Heart left ventricle (tissue), 16 donors: ENCODE data around the gene MCM10. TPM values are rescaled to one million over a fixed set of nuclear protein-coding genes. Genes with fewer than 3 reads are reported as not detected.
A peak's percentile ranks its signal among the peaks of the same experiment; 100 is the strongest.

Experiments
- ATAC-seq, 4 donors: fragments of 200-7000 bp; cut with Tn5 transposase; one replicate each; pipeline ENCODE4 v1.9.1; 2020 to 2022; ENCODE audit warnings: moderate library complexity in 4 of 4, mild to moderate bottlenecking in 3 of 4, moderate number of reproducible peaks in 1 of 4
- DNase-seq, 5 donors: peaks; one replicate each; pipeline ENCODE4 v3.0.0-alpha.2; 2020
- H3K27ac ChIP-seq, 12 donors: fragments of 200-600 bp; sonication (generic) in 4 of 12; one replicate each; pipeline versions ENCODE4 v1.5.0 to v1.8.0; 2016 to 2022; ENCODE audit warnings: mild to moderate bottlenecking in 2 of 12
- H3K27me3 ChIP-seq, 9 donors: fragments of 200-600 bp; sonication (generic) in 2 of 9; one replicate each; pipeline versions ENCODE4 v1.5.1 to v1.8.0; 2016 to 2022; ENCODE audit warnings: mild to moderate bottlenecking in 3 of 9
- H3K36me3 ChIP-seq, 9 donors: fragments of 200-600 bp; sonication (generic) in 2 of 9; one replicate each; pipeline versions ENCODE4 v1.5.0 to v1.8.0; 2018 to 2022; ENCODE audit warnings: mild to moderate bottlenecking in 2 of 9
- H3K4me1 ChIP-seq, 12 donors: fragments of 200-600 bp; sonication (generic) in 4 of 12; one replicate each; pipeline versions ENCODE4 v1.5.0 to v1.8.0; 2016 to 2022; ENCODE audit warnings: mild to moderate bottlenecking in 3 of 12
- H3K4me3 ChIP-seq, 12 donors: fragments of 200-600 bp; sonication (generic) in 4 of 12; one replicate each; pipeline versions ENCODE4 v1.5.0 to v1.8.0; 2017 to 2022; ENCODE audit warnings: mild to moderate bottlenecking in 9 of 12, moderate library complexity in 4 of 12
- H3K9me3 ChIP-seq, 12 donors: fragments of 200-600 bp; sonication (generic) in 4 of 12; one replicate each; pipeline versions ENCODE4 v1.5.0 to v1.8.0; 2016 to 2022; ENCODE audit warnings: mild to moderate bottlenecking in 1 of 12
- POLR2A ChIP-seq, 2 donors: fragments of 450-650 bp; IDR thresholded peaks; one replicate each; pipeline ENCODE4 v1.6.1; 2017; ENCODE audit warnings: antibody characterized with exemption in 2 of 2, mild to moderate bottlenecking in 2 of 2, moderate library complexity in 2 of 2
- WGBS, 4 donors: extraction: QIAGEN DNeasy Blood & Tissue Kit in 2 of 4; methylation state at CpG; one replicate each; pipeline versions ENCODE4 v1.1.5 to v1.1.7; 2013 to 2018; 5-methylcytosine and 5-hydroxymethylcytosine counted together
- intact Hi-C, 10 donors: fragments of 100-400 bp; cut with DNase I; formaldehyde crosslinking; loops; one replicate each; pipeline versions ENCODE4 v1.11.1 to v1.14.2; 2022
- polyA plus RNA-seq, 2 donors: library from polyadenylated mRNA; stranded (reverse); fragments of 200-250 nt; gene quantifications; one replicate each; pipeline ENCODE4 v1.2.3, GENCODE V29; 2013
- total RNA-seq, 9 donors: library from RNA; depleted of rRNA in 2 of 9; stranded (reverse); fragments of >200 nt in 2 of 9; fragmentation: NEBNext Ultra II Directional in 3 of 9; extraction: Animal tissue kit (Norgen Biotek cat#: 25700) in 3 of 9; gene quantifications; one replicate each; pipeline versions ENCODE4 v1.1.0 to v1.2.4, GENCODE V29; 2016 to 2023
- TF ChIP-seq, protein P1 (sequence below), 12 donors: fragments of 200-600 bp; sonication (generic) in 4 of 12; IDR thresholded peaks; one replicate each; pipeline versions ENCODE4 v1.5.0 to v1.8.0; 2018 to 2022; ENCODE audit warnings: antibody characterized with exemption in 12 of 12, mild to moderate bottlenecking in 5 of 12
- donor health status: ischemic (EF 13 %, LVEDD 7.1; RV severe dilation, severe dysfunction).
- donor health status: healthy with polysubstance abuse.
- donor health status: DM: no; HTN: yes; CAD: no.
- donor health status: DM: no; HTN: no; CAD: no.
- donor health status: ischemic (EF 25% LVEDD 6.9; RV normal size, moderate dysfunction).
- donor health status: ischemic (EF 25% LVEDD 5.7; RV mildly dilated, moderate dysfunction).
- donor health status: healthy.
- donor health status: DM: yes; HTN: yes; CAD: no.
- donor health status: ischemic (EF 35%, LVEDD 5.7; RV mildly dilated, moderate dysfunction).
- donor health status: nonischemic (EF 11% LVEDD 7.7; RV severe dilation, severe dysfunction).
- donor health status: DM: yes; HTN: yes; CAD: no.
- donor health status: PGD.
- donor health status: ischemic (EF 29% LVEDD 5.4; RV normal size, mild dysfunction).
- donor health status: nonischemic (EF 23%, LVEDD 6.1; RV moderate dilation, normal function).

The MCM10 gene
- total and polyA plus RNA-seq, 11 donors = 0.11 to 4.2 (median 0.24) TPM; not detected in 3

DNA sequence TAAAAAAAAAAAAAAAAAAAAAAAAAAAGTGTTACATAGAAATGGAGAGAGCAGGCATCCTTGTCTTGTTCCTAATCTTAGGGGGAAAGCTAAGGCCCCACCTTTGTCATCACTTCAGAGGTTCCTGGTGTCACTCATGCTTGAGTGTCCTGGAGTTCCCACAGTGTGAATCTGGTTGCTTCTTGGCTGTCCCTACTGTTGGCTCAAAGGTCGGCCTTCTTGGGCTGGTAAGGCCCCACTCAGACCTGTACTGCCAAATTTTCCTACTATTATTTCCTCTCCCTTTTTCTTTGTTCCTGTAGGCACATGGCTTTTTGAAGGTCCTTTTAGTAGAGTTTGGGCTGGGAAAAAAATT lies 39.9 kb upstream of the MCM10 start:
- Histone ChIP-seq H3K4me3 (no peak overlapping the region), H3K27ac (peak overlapping the region in 4 of 12 donors; percentile 16 to 44 (median 32)), H3K4me1 (peaks cover 0 to 45% (median 17%) of the 10 kb centered on the region in 12 donors), H3K27me3 (no peaks in the 10 kb centered on the region), H3K9me3 (no peaks in the 10 kb centered on the region), H3K36me3 (peaks cover 0 to 98% (median 93%) of the 10 kb centered on the region in 9 donors)
- intact Hi-C loops = no loop called here
- DNase-seq = no peak
- WGBS, 4 donors = 31 to 55% (median 37%) methylated on average over 1 of the region's 1 CpG
- peak in 3 of 4 donors; percentile 18 to 57 (median 29) for ATAC-seq
- no peak for TF ChIP-seq POLR2A (IDR thresholded peaks at IDR 0.05)
- TF ChIP-seq, protein P1, sequence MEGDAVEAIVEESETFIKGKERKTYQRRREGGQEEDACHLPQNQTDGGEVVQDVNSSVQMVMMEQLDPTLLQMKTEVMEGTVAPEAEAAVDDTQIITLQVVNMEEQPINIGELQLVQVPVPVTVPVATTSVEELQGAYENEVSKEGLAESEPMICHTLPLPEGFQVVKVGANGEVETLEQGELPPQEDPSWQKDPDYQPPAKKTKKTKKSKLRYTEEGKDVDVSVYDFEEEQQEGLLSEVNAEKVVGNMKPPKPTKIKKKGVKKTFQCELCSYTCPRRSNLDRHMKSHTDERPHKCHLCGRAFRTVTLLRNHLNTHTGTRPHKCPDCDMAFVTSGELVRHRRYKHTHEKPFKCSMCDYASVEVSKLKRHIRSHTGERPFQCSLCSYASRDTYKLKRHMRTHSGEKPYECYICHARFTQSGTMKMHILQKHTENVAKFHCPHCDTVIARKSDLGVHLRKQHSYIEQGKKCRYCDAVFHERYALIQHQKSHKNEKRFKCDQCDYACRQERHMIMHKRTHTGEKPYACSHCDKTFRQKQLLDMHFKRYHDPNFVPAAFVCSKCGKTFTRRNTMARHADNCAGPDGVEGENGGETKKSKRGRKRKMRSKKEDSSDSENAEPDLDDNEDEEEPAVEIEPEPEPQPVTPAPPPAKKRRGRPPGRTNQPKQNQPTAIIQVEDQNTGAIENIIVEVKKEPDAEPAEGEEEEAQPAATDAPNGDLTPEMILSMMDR (IDR thresholded peaks at IDR 0.05) = no peak

DNA sequence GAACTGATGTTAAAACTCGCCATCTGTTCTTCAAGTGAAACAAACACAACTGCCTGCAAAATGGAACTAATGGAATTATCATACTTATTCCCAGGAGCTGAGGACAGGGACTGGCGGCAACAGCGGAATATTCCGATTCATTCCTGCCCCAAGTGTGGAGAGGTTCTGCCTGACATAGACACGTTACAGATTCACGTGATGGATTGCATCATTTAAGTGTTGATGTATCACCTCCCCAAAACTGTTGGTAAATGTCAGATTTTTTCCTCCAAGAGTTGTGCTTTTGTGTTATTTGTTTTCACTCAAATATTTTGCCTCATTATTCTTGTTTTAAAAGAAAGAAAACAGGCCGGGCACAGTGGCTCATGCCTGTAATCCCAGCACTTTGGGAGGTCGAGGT lies 24.7 kb upstream of the MCM10 start:
- Histone ChIP-seq H3K27me3 (no peaks in the 10 kb centered on the region), H3K9me3 (no peaks in the 10 kb centered on the region), H3K4me1 (no peaks in the 10 kb centered on the region), H3K36me3 (peaks cover 3 to 100% (median 98%) of the 10 kb centered on the region in 9 donors), H3K27ac (no peak overlapping the region), H3K4me3 (no peak overlapping the region)
- ATAC-seq = no peak
- DNase-seq = no peak
- intact Hi-C loops = no loop called here
- 95 to 96% (median 95%) methylated on average over 8 of the region's 8 CpGs for WGBS, 4 donors
- no peak for TF ChIP-seq POLR2A (IDR thresholded peaks at IDR 0.05)
- TF ChIP-seq, protein P1 (IDR thresholded peaks at IDR 0.05) = no peak

DNA sequence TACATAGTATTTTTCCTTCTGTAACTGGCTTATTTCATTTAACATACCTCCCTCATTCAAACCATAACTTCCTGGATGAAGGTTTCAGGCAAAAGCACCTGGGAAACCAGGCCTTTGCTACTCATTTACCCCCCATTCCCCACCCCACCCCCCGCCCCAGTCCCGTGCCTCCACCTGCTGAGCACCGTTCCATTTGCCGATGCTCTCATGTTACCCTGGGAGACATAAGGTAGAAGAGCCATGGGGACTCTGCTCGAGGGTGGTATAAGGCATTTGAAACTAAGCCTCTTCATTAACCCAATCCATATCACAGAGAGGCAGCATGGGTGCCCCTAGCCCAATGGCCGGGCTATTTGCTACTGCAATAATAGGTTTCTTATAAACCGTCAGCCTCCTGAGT lies 22.2 kb upstream of the MCM10 start:
- intact Hi-C loops = no loop called here
- DNase-seq = no peak
- H3K27me3 ChIP-seq = no peaks in the 10 kb centered on the region
- H3K36me3 ChIP-seq = peaks cover 0 to 97% (median 84%) of the 10 kb centered on the region in 9 donors
- H3K4me1 ChIP-seq = no peaks in the 10 kb centered on the region
- 82 to 85% (median 83%) methylated on average over 7 of the region's 7 CpGs for WGBS, 4 donors
- TF ChIP-seq POLR2A (IDR thresholded peaks at IDR 0.05) = no peak
- TF ChIP-seq, protein P1 (IDR thresholded peaks at IDR 0.05) = no peak
- no peak overlapping the region for H3K27ac ChIP-seq
- peaks cover 0 to under 1% (median 0%) of the 10 kb centered on the region in 12 donors for H3K9me3 ChIP-seq
- H3K4me3 ChIP-seq = no peak overlapping the region
- ATAC-seq = no peak

DNA sequence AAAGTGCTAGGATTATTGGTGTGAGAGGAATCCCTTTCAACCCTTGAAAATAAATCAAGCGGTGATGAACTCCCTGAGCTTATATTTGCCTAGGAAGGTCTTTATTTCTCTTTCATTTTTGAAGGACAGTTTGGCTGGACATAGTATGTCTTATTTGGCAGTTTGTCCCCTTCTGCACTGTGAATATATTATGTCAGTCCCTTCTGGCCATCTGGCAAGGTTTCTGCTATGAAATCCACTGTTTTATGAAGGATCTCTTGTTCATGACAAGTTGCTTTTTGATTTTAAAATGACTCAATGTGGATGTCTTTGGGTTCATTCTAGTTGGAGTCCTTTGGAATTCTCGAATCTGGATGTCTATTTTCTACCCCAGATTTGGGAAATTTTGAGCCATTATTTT lies 21.7 kb upstream of the MCM10 start:
- ATAC-seq = no peak
- Histone ChIP-seq H3K4me3 (no peak overlapping the region), H3K4me1 (no peaks in the 10 kb centered on the region), H3K27me3 (no peaks in the 10 kb centered on the region), H3K36me3 (peaks cover 0 to 96% (median 78%) of the 10 kb centered on the region in 9 donors), H3K27ac (no peak overlapping the region), H3K9me3 (peaks cover 0 to 6% (median 0%) of the 10 kb centered on the region in 12 donors)
- TF ChIP-seq, protein P1 (IDR thresholded peaks at IDR 0.05) = no peak
- no peak for TF ChIP-seq POLR2A (IDR thresholded peaks at IDR 0.05)
- intact Hi-C loops = no loop called here
- 81 to 92% (median 88%) methylated on average over 2 of the region's 2 CpGs for WGBS, 4 donors
- no peak for DNase-seq
